Sigmoid colon (tissue), 4 donors: ENCODE results near the gene PRSS27.
"Not testable (repeated sequence)": the region's sequence is repeated elsewhere in the genome, so short reads cannot be mapped to it uniquely, and the experiment has no call there.

Experiments used
- EP300 ChIP-seq, 4 donors: sonication (generic); formaldehyde crosslinking; IDR thresholded peaks; one replicate each; pipeline ENCODE4 v1.6.1; 2017; ENCODE audit warnings: antibody characterized with exemption in 4 of 4
- TF ChIP-seq, protein P1 (sequence below), 4 experiments: fragments of 450-650 bp in 3 of 4; fragments of 200-600 bp in 1 of 4; IDR thresholded peaks; one replicate each; pipeline ENCODE4 v1.5.1; 2016 to 2019; ENCODE audit warnings: antibody characterized with exemption in 4 of 4, mild to moderate bottlenecking in 3 of 4, moderate library complexity in 2 of 4

DNA sequence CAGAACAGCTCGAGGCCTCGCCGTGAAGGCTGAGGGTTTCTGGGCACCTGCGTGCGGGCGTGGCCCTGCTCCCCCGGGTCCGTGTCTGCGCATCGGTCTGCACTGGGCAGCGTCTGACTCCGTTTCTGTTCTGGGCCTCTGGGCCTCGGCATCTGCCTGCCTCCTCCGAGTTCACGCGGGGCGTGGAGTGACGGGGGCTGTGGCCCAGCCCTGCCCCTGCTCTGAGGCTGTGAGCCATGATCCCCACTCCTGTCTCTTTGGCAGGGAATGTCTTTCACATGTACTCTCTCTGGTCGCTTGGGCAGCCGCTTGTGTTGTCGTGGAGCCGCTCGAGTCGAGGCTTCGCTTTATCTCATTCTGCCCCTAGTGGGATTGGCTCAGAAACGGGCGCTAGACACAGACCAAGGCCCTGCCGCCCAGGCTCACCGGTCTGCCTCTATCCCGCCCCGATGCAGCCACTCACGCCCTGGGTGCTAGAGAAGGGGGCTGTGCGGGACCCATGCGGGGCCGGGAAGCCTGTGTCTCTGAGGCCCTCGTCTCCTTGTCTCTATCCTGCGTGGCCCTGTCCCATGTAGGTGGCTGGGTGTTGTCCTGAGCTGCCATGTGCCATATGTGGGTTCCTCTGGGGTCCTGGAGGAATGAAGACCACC is 23.3 kb downstream of the PRSS27 start:
- TF ChIP-seq, protein P1, sequence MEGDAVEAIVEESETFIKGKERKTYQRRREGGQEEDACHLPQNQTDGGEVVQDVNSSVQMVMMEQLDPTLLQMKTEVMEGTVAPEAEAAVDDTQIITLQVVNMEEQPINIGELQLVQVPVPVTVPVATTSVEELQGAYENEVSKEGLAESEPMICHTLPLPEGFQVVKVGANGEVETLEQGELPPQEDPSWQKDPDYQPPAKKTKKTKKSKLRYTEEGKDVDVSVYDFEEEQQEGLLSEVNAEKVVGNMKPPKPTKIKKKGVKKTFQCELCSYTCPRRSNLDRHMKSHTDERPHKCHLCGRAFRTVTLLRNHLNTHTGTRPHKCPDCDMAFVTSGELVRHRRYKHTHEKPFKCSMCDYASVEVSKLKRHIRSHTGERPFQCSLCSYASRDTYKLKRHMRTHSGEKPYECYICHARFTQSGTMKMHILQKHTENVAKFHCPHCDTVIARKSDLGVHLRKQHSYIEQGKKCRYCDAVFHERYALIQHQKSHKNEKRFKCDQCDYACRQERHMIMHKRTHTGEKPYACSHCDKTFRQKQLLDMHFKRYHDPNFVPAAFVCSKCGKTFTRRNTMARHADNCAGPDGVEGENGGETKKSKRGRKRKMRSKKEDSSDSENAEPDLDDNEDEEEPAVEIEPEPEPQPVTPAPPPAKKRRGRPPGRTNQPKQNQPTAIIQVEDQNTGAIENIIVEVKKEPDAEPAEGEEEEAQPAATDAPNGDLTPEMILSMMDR (IDR thresholded peaks at IDR 0.05) = not testable (repeated sequence)
- not testable (repeated sequence) for TF ChIP-seq EP300 (IDR thresholded peaks at IDR 0.05)
